NT2/D1 (cell line): ENCODE results near the gene SLC25A34.

Source experiments
- SUZ12 ChIP-seq: IDR thresholded peaks from 2 replicates; pipeline ENCODE4 v1.6.1; 2011; ENCODE audit not compliant: insufficient read length, insufficient read depth; ENCODE audit errors: extremely low read depth
- YY1 ChIP-seq: IDR thresholded peaks from 2 replicates; pipeline ENCODE4 v1.6.1; 2011; ENCODE audit not compliant: insufficient read length, insufficient read depth

- TF ChIP-seq YY1 (no peak), SUZ12 (no peak)
These were observed 8.1 kb downstream of the SLC25A34 start for GRCh38 chr1:15744122-15744679.
